HG03460 (cell line): Measurements from ENCODE around the gene RASSF6.
"Not testable (repeated sequence)": the region's sequence is repeated elsewhere in the genome, so short reads cannot be mapped to it uniquely, and the experiment has no call there.

ENCODE experiments used
- ATAC-seq: cut with Tn5 transposase; IDR thresholded peaks from one replicate; pipeline ENCODE4 v1.9.1; 2021; ENCODE audit not compliant: unreplicated experiment

Gene RASSF6

GRCh38 chr4:73583666-73584065 is 36.6 kb downstream of the RASSF6 start:
- no peak for ATAC-seq

- ATAC-seq: no peak
These were observed 42.9 kb downstream of the RASSF6 start for GRCh38 chr4:73577371-73577770.

- ATAC-seq: no peak
These were observed 43.9 kb downstream of the RASSF6 start for GRCh38 chr4:73576381-73576780.

- ATAC-seq: no peak
These were observed 44.6 kb downstream of the RASSF6 start for GRCh38 chr4:73575660-73576059.

DNA sequence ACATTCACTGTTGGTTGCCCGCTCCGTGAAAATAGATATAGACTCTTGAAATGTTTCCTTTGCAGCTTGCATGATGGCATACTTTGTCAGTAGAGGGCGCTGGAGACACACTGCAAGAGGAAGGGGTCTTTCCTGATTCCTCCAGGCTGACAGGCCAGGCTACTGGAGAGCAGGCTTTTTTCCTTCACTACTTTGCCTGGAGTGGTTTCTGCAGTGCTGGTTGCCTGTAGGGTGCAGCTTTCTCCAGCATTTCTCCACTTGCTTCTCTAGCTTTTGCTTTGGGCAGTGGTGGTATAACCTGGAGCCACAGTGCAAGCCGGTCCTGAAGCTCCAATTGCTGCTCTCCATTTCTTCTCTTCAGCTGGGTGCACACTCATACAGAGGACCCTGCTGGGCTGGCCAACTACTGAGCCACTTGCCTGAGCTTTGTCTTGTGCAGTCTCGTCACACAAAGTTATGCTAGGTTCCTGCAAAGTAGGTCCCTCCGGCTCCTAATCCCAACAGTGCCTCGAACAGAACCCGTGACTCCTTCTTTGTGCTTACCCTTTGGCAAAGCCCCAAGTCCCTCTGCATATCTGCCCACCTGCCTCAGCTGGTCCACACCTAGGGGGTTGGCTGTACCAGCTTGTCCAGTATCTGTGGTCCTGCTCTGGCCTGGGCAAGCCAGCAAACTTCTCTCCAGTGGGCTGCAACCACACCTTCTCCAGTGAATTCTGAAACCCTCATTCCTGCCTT is 46.3 kb downstream of the RASSF6 start:
- ATAC-seq: peak; percentile 73

- not testable (repeated sequence) for ATAC-seq
These were observed 69.4 kb downstream of the RASSF6 start for GRCh38 chr4:73550865-73551264.

DNA sequence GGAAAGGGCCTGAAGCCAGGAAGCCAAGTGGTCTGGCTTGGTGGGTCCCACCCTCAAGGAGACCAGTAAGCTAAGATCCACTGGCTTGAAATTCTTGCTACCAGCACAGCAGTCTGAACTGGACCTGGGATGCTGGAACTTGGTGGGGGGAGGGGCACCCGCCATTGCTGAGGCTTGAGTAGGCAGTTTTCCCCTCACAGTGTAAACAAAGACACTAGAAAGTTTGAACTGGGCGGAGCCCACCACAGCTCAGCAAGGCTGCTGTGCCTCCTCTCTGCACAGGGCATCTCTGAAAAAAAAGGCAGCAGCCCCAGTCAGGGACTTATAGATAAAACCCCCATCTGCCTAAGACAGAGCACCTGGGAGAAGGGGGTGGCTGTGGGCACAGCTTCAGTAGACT is 75.6 kb downstream of the RASSF6 start:
- ATAC-seq: no peak

DNA sequence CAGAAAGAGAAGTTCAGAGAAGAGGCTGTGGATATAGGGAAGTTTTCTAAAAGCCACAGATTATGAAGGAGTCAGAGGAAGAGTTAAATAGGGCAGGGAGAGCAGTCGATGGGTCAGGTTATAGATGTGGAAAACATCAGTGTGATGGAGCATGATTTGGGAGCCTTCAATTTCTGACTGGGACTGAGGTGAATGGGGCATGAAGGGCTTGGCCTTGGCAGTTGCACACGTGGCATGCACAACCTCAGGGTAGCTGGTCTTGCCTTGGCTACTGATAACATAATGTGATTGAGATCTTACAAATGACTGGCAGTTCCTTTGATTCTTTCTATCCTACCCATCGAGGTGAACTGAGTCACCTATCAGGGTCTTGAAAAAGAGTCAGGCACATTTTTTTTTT is 79.0 kb downstream of the RASSF6 start:
- no peak for ATAC-seq

- ATAC-seq: no peak
These were observed 79.4 kb downstream of the RASSF6 start for GRCh38 chr4:73540826-73541225.

- no peak for ATAC-seq
These were observed 80.8 kb downstream of the RASSF6 start for GRCh38 chr4:73539386-73539785.

- no peak for ATAC-seq
These were observed 82.1 kb downstream of the RASSF6 start for GRCh38 chr4:73538162-73538561.

DNA sequence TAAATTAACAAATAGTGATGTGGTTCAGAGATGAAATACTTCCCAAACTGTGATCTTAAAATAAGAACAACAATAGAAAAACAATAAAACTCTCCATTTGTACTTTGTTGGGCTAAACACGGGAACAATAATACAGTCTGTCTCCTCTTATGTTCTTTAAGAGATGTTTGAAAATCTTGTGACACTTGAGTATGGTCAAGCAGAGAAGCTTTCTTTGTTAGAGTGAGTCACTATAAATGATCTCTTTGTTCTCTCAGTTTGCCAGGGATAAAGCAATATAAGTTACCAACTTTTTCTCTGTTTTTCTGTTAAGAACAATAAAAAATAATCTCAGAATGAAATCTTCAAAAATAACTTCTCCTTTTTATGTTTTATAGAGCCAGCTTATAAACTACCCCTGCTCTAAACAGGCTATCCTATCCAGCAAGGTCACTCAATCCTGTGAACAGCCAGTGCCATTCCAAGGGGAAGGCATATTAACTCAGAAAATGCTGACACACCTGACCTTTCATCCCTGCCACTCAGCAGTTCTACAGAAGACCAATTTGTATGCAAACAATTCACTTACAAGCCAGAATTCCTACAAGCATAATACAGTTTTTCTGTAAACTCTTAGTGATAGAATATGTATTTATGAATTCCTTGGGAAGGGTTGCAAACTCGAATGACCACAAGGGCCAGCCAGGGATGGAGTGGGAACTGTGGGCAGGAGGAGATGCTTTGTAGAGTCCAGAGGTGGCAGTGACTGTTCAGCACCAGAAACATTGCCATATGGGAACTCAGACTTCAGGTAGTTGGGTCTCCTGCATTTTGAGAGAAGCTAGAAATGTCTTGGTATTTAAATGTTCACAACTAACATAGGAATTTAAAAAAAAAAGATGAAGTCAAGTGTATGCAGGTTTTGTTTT is 86.5 kb downstream of the RASSF6 start:
- no peak for ATAC-seq

- ATAC-seq: no peak
These were observed 92.1 kb downstream of the RASSF6 start for GRCh38 chr4:73528171-73528570.

DNA sequence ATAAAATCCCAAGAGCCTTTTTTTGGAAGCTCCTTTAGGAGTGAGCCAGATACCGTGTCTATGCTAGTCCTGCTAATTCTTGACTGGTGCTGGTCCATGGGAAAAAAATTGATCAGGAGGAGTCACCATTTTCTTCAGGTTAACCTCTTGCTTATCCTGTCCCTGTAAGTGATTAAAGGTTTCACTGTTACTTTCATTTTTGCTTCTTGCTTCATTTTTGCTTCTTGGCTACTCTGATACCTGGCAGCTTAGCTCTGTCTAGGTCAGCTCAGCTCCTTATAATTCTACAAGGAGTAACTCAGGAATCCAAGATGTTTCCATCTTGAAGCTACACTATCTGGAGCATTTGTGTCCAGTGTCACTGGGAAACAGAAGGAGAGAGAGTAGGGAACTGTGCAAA is 93.0 kb downstream of the RASSF6 start:
- ATAC-seq: peak; percentile 70

GRCh38 chr4:73525611-73526010 is 94.6 kb downstream of the RASSF6 start:
- ATAC-seq: no peak

DNA sequence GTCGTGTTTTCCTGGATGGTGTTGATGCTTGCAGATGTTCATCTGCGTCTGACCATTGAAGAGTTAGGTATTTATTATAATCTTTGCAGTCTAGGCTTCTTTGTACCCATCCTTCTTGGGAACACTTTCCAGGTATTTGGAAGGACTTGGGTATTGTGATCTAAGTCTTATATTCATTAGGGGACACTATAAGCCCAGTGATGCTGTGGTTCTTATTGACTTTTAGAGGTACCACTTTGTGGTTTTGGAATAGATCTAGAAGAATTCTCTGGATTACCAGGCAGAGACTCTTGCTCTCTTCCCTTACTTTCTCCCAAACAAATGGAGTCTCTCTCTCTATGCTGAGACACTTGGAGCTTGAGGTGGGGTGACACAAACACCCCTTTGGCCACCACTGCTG is 97.1 kb downstream of the RASSF6 start:
- no peak for ATAC-seq
